Cerebellar nuclear complex (tissue), 1 donor: ENCODE data around the gene BLOC1S5.
"Not testable (repeated sequence)": the region's sequence is repeated elsewhere in the genome, so short reads cannot be mapped to it uniquely, and the experiment has no call there.

Experiments used
- DNase-seq, 2 experiments: peaks; one replicate each; lab custom pipeline; 2025; lab: John Stamatoyannopoulos, UW

BLOC1S5 gene

GRCh38 chr6:8043221-8043620 lies 21.0 kb downstream of the BLOC1S5 start:
- DNase-seq: no peak

DNA sequence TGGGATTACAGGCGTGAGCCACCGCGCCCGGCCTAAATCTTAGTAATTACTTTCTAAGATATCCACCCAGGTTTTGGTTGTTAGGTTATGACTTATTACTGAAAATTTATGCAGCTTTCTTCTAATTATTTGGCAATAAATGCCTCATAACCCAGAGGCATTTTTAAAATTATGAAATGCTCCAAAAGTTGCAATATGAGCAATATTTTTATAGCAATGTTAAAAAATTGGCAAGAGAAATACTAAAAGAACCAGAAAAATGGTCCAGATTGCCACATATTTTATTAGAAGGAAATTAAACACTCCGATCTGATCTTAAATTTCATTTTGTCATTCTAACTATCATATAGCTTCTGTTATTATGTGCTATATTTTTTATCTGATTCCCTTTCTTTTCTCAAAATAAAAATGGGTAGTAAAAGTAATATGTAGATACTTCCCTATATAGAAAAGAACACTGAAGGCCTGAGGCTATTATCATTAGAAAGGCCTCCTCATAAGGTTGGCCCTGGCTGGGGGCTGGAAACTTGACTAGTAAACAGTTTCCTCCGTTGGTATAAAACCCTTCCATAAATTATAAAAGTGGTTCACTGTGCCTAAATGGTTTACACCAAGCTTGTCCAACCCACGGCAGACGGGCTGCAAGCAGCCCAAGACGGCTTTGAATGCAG lies 22.1 kb downstream of the BLOC1S5 start:
- DNase-seq: no peak

- not testable (repeated sequence) for DNase-seq
These were observed 30.1 kb downstream of the BLOC1S5 start for GRCh38 chr6:8034107-8034506.

GRCh38 chr6:8030920-8031319 lies 33.3 kb downstream of the BLOC1S5 start:
- DNase-seq: no peak

- DNase-seq: no peak
These were observed 34.8 kb downstream of the BLOC1S5 start for GRCh38 chr6:8029243-8029870.

DNA sequence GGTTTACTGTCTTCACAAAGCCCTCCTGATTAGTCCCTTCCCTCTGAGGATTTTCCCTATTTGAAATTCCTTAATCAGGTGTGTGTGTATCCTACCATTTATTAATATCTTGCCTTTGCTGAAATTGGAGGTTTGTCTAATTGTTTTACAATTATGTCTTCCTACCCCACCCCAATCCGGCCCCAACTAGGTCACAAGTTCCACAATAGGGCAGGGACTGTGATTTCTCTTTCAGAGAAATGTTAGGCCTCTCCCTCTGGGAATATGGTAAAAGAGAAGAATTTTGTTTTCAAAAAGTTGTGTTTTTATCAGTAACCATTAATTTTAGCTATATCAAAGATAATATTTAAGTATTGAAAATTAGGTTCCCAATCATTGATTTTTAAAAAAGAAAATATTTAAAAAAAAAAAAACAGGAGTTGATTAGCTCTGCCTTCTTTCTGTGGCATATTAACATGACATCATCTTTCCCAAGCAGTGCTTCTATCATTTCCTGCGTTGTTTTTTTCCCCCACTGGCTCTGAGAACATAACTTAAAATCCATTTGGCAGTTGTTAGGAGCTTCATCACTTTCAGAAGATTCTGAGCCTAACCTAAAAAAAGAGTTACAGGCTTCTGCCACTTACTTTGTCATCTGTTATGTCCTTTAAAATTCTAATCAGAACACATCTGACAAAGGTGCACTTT lies 36.1 kb downstream of the BLOC1S5 start:
- DNase-seq: no peak

DNA sequence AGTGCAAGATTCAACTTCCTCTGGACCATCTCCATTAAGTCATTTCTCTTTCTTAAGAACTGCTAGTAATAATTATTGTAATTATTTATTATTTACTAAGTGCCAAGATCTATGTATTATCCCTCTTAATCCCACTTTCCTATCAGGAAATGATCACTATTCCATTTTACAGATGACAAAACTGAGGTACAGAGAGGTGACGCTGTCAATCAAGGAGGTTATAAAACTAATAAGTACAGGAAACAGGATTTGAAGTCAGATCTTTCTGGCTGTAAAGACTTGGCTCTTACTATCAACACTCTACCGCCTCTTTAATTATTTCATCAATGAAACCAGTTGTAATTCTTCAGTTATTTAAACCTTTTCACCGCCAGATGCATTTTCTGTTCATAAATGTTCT lies 37.4 kb downstream of the BLOC1S5 start:
- DNase-seq: no peak

GRCh38 chr6:8025191-8025590 lies 39.0 kb downstream of the BLOC1S5 start:
- DNase-seq: no peak

- no peak for DNase-seq
These were observed 40.6 kb downstream of the BLOC1S5 start for GRCh38 chr6:8023638-8024037.

GRCh38 chr6:8020083-8020482 lies 44.1 kb downstream of the BLOC1S5 start:
- no peak for DNase-seq

GRCh38 chr6:8017705-8018104 lies 46.5 kb downstream of the BLOC1S5 start:
- no peak for DNase-seq

- no peak for DNase-seq
These were observed 46.9 kb downstream of the BLOC1S5 start for GRCh38 chr6:8017276-8017701.

DNA sequence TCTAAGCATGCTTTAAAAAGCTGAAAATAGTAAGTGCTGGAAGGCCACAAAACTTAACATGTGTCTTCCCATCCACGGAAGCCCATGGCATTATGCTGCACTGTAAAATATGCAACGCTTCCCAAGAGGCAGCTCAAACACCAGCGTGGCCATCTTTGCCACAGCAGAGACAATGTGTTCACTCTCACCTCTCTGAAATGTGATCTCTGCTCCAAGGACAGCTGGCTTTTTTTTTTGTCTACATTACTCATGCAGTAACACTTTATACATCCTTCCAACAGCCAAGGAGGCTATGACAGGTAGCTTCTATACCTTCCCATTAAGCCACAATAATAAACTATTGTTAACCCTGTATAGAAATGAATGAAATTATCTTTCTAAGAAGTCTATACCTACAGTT lies 49.2 kb downstream of the BLOC1S5 start:
- DNase-seq: no peak

DNA sequence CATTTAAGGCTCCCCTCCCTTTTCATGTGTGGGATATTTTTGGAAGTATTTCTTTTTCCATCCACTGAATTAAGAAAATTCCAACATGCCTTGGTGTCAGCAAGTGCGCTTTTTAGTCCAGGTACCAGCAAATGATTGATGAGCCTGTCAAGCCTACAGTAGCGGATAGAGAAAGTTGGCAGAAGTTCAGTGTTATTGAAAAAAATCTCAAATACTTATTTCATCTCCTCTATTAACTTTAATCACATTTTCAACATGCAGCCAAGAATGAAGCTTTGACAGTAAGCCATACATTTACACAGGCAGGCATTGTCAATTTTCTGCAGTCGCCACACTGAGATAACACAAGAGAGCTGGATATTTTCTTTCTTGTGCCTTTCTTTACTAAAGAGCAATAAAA lies 50.4 kb downstream of the BLOC1S5 start:
- no peak for DNase-seq

DNA sequence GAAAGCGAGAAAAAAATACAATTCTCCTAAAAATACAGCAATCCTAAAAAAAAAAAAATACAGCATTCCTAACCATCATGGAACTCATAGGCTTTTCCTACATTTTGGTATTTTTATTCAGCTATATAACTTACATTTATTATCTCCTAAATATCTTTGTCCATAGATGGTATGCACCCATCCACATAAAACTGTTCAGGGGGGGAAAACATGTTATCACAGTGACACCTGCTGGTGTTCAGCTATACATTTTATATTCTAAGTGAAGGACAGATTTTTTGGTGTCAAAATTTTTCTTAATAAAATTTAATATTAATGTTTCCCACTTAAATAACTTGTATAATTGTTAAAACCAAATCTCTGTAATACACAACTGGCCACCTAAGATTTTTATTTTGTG lies 58.0 kb downstream of the BLOC1S5 start:
- no peak for DNase-seq

- DNase-seq: no peak
These were observed 59.1 kb downstream of the BLOC1S5 start for GRCh38 chr6:8005136-8005535.

DNA sequence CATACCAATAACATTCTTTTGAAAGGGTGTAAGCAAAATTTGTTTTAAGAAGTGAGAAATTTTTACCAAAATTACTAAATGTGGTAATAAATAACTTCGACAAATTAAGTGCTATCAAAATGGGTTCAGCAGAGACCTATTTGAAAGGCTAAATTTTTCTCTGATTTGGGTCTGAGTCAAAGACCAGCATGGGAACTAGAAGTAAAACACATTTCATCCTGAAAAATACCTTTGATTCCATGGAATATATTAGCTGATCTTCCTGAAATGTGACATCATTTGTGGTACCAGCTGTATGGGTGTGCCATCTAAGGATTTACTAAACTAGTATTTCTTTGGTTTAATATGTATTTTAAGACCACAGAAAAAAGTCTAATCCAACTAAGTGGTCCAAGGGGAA lies 63.6 kb downstream of the BLOC1S5 start:
- DNase-seq: no peak

DNA sequence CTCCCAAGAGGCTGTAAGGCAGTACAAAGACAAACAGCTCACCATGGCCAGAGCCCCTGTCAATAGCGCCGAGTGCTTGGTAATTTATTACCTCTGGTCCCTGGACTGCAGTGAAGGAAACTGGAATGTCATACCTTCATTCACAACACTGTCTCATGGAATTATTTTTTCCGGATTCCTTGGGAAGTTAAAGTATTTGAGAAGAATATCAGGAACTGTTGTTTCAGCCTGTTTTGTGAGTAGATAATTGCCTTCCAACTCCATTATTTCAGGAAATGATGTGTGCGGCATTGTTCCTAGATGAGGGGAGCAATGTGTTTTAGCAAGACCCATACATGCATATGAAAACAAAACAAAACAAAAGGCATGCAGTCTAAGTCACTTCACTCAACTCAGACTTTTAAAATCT lies 64.0 kb downstream of the BLOC1S5 start:
- no peak for DNase-seq

DNA sequence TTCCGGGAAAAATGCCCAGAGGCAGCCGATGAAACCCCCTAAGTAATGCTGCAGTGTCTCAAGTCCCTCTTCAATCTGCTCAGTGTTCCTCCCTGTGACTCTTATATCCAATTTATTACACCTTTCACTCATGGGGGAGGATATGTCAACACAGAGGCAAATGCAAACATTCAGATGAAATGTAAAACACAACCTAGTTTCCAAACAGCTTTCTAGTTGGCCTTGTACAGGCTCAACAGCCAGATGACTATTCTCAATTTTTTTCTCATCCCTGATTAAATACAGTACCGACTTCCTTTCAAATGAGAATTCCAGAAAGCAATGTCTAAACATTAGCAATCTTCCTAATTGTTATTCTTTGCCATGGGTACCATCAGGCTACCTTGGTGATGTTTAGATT lies 65.0 kb downstream of the BLOC1S5 start:
- DNase-seq: no peak

DNA sequence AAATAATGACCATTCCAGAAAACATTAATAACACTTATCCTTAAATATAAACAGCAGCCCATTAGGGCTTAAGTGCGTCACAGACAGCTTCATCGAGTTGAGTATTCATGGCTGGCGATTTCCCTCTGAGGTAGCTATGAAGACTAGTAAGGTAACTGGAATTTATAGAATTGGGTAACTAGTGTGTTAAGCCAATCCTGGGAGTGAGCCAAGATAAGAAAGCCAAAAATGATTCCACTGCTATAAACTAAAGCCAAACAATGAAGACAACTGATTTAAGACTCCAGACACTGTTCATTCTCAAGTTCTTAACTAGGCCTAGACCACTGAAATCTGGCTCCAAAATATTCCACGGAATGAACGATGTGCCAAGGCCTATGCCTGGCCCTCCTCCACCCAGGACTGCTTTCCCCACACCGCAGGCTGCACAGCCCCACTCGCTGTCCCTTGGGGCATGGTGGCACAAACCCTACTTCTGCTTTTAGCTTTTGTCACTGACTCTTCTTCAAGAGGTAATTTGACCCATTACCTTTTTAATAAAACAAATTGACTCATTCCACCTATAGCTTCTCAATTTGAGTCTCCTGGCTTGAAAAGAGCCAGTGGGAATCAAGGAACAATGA lies 66.0 kb downstream of the BLOC1S5 start:
- no peak for DNase-seq

DNA sequence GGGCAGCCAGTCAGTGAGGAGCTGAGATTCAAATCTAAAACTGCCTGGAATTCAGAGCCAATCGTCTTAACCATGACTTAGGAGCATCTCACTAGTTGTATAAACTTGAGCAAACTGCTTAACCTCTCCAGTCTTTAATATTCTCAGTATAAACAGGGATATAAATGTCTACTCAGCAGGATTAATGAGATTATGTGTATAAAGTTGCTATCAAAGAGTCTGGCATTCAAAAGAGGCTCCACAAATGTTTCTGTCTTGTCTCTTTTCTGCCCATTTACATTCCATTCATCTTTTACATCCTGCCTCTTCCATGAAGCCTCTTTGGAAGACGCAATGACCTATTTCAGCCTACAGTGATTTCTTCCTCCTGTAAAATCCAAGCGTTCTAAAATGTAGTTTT lies 66.9 kb downstream of the BLOC1S5 start:
- DNase-seq: no peak

DNA sequence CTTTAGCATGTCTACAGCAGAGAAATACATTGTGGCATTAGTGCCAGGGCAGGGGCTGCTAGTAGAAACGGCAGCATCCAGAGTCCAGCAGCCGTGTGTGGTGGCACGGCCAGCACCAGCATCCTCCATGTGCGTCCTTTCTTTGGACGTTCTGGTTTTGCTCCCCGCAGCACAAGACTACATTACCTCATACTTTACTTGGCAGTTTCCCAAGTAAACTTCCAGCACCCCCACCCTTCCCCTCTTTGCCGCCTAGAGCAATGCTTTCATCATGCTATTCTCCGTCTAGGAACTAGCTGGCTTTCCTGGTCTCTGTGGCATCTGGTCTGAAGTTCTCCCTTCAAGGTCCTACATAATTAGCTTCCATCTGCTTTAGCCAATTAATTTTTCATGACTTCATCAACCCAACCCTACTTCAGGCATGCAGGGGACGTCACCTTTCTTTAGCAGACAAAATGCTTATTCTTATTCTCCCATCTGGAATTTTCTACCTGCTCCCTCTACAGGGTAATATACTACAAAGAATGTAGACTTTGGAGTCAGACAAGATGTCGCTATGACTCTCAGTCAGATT lies 67.6 kb downstream of the BLOC1S5 start:
- no peak for DNase-seq

- DNase-seq: no peak
These were observed 70.2 kb downstream of the BLOC1S5 start for GRCh38 chr6:7993952-7994351.
